H1 (cell line): ENCODE data around the gene LNPEP.

Source experiments
- FOSL1 ChIP-seq: IDR thresholded peaks from 2 replicates; pipeline ENCODE4 v1.6.1; 2011; ENCODE audit warnings: mild to moderate bottlenecking, low read depth, low read length, moderate library complexity; ENCODE audit not compliant: insufficient read depth
- YY1 ChIP-seq: IDR thresholded peaks from 2 replicates; pipeline ENCODE4 v1.6.1; 2011; ENCODE audit warnings: low read depth, mild to moderate bottlenecking, low read length
- TF ChIP-seq, protein P1 (sequence below), 3 experiments: IDR thresholded peaks; 1 replicate in 2 of 3; 2 replicates in 1 of 3; pipeline versions ENCODE4 v1.5.1 to v1.6.1; 2011; ENCODE audit warnings: low read length in 3 of 3, mild to moderate bottlenecking in 3 of 3, inconsistent platforms in 2 of 3, low read depth in 1 of 3, moderate library complexity in 1 of 3; ENCODE audit not compliant: insufficient read depth in 1 of 3; ENCODE audit errors: control extremely low read depth in 1 of 3

DNA sequence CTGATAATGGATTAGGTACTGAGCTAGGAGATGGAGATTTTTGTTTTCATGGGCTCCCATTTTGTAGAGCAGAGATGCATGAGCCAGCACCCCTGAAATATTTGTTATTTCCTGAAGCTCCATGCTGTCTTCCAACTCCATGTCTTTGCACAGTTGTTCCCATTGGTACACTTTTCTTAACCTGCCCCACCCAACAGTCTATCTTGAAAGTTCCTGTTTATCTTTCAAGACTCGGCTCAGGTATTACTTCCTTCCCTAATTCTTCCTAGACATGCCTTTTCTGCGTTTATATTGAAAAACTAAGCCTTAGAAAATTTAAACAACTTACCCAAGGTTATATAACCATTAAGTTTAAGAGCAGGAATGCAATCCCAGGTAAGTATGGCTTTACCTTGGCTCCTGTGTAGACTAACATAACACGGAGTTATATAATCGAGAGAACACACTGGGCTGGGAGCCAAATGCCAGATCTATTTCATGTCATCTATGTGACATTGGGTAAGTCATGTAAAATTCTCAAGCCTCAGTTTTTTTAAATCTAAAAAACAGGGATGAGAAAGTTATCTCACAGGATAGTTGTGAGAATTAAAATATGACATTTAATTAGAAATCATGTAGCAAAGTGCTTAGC is 139.1 kb downstream of the LNPEP start:
- TF ChIP-seq YY1 (no peak), FOSL1 (no peak)
- TF ChIP-seq, protein P1, sequence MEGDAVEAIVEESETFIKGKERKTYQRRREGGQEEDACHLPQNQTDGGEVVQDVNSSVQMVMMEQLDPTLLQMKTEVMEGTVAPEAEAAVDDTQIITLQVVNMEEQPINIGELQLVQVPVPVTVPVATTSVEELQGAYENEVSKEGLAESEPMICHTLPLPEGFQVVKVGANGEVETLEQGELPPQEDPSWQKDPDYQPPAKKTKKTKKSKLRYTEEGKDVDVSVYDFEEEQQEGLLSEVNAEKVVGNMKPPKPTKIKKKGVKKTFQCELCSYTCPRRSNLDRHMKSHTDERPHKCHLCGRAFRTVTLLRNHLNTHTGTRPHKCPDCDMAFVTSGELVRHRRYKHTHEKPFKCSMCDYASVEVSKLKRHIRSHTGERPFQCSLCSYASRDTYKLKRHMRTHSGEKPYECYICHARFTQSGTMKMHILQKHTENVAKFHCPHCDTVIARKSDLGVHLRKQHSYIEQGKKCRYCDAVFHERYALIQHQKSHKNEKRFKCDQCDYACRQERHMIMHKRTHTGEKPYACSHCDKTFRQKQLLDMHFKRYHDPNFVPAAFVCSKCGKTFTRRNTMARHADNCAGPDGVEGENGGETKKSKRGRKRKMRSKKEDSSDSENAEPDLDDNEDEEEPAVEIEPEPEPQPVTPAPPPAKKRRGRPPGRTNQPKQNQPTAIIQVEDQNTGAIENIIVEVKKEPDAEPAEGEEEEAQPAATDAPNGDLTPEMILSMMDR (IDR thresholded peaks at IDR 0.05; ENCODE audit: control extremely low read depth in 1 of 3, insufficient read depth in 1 of 3, low read depth in 1 of 3, low read length in 3 of 3) = no peak
